ENCODE results near the gene MIPOL1. TPM values are rescaled to one million over a fixed set of nuclear protein-coding genes. Genes with fewer than 3 reads are reported as not detected.

MIPOL1 gene
- total and polyA plus RNA-seq, 3 donors from 2014 or later, result 9.0 to 38.8 (median 31.6) TPM

DNA sequence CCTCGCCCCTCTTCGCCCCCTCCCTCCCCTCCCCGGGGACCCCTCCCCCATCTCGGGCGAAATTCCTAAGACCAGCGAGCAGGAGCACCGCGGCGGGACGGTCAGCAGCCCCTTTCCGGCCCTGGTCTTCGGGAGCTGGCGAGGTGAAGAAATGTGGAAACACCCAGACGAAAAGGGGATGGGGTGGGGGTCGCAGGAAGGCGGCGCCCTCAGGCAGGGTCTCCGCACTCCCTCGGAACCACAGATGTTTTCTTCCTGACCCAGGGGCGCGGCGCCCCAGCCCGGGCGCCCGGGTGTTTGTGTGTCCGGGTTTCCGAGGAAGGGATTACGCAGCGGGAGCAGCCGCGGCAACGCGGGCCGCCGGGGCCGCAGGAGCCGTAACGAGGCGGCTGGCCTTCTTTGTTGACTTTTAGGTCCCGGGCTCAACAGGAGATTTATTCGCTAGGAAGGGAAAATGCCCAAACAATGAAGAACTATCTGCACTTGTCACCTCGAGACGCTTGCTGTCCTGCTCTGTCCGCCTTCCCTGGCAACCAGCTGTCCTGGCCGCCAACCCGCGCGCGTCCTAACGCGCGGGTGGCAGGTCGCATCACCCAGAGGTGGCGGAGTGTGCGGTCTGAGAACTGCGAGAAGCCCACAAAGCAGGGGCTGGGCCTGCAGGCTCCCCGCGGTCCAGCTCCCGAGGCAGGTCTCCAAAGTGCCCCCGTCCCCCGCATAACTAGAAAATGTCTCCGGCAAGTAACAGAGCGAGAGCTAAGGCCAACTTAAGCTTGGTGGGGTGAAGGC is 390.3 kb downstream of the MIPOL1 start:
- Histone ChIP-seq H3K4me3 (peak overlapping the region in 1 of 2 donors; percentile 48), H3K36me3 (ENCODE audit: low read depth, missing control alignments) (no peaks in the 10 kb centered on the region), H3K27ac (no peak overlapping the region), H3K9me3 (no peaks in the 10 kb centered on the region), H3K27me3 (peaks cover 10% of the 10 kb centered on the region), H3K4me1 (no peaks in the 10 kb centered on the region)
- WGBS, 2 donors, result 6 to 8% methylated on average over 36 to 63 of the region's 63 CpGs
- TF ChIP-seq POLR2A (IDR thresholded peaks at IDR 0.05), result no peak
- TF ChIP-seq, protein P1, sequence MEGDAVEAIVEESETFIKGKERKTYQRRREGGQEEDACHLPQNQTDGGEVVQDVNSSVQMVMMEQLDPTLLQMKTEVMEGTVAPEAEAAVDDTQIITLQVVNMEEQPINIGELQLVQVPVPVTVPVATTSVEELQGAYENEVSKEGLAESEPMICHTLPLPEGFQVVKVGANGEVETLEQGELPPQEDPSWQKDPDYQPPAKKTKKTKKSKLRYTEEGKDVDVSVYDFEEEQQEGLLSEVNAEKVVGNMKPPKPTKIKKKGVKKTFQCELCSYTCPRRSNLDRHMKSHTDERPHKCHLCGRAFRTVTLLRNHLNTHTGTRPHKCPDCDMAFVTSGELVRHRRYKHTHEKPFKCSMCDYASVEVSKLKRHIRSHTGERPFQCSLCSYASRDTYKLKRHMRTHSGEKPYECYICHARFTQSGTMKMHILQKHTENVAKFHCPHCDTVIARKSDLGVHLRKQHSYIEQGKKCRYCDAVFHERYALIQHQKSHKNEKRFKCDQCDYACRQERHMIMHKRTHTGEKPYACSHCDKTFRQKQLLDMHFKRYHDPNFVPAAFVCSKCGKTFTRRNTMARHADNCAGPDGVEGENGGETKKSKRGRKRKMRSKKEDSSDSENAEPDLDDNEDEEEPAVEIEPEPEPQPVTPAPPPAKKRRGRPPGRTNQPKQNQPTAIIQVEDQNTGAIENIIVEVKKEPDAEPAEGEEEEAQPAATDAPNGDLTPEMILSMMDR (IDR thresholded peaks at IDR 0.05), result no peak
- DNase-seq, result no peak
- intact Hi-C loops (cut with DNase I; ENCODE audit: low total_unique reads), result no loop called here

DNA sequence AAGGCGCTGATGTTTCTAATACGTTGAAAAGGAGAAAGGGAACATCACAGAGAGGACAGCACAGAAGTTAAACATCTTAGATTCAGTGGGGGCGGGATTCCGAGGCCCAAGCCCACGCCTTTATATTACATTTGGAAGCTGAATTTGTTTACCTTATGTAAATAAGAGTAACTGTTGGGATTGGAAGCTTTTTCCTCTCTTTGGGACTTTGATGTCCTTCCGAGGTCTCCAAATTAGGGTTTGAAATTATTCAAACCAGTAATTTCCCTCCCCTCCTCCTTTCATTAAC is 390.9 kb downstream of the MIPOL1 start:
- peak overlapping the region in 1 of 2 donors; percentile 48 for H3K4me3 ChIP-seq
- no peak for DNase-seq
- intact Hi-C loops (cut with DNase I; ENCODE audit: low total_unique reads), result no loop called here
- peaks cover 10% of the 10 kb centered on the region for H3K27me3 ChIP-seq
- H3K4me1 ChIP-seq, result no peaks in the 10 kb centered on the region
- H3K9me3 ChIP-seq, result no peaks in the 10 kb centered on the region
- TF ChIP-seq, protein P1 (IDR thresholded peaks at IDR 0.05), result no peak
- no peak for TF ChIP-seq POLR2A (IDR thresholded peaks at IDR 0.05)
- H3K36me3 ChIP-seq (ENCODE audit: low read depth, missing control alignments), result no peaks in the 10 kb centered on the region
- WGBS, 2 donors, result 22 to 30% methylated on average over 6 of the region's 6 CpGs
- H3K27ac ChIP-seq, result no peak overlapping the region

DNA sequence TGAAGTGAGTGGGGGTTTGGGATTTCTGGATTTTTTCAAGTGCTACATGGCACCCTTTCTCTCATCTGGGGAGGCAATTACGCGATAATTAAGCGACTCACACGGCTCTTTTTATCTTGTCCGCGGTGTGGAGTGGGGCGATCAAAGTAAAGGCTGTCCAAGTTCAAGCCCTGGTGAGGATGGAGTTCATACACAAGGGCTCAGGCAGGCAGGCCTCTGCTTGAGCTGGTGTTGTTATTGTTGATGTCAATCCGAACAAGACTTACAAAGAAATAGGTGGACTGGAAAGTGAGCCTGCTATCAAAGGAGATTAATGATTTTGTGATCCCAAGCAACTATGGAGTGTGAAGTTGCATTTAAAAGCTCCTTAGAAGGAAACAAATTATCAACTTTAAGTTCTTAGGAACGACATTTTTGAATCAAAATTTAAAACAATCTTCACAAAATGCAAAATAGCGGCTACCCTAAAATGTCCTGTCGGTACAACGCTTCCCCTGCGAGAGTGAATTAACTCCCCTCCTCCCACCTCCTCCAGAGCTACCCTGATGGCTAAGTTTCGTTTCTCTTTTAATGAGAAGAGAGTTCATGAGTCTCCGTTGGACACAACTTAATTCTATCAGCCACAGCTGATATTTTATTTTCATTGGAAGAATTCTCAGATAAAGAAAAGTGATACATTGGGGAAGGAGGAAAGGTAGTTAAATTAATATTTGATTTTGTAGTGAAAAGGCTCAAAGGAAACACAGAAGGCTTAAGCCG is 391.4 kb downstream of the MIPOL1 start:
- Histone ChIP-seq H3K4me1 (no peaks in the 10 kb centered on the region), H3K36me3 (ENCODE audit: low read depth, missing control alignments) (no peaks in the 10 kb centered on the region), H3K27ac (no peak overlapping the region), H3K9me3 (no peaks in the 10 kb centered on the region), H3K27me3 (peaks cover 10% of the 10 kb centered on the region), H3K4me3 (no peak overlapping the region)
- intact Hi-C loops (cut with DNase I; ENCODE audit: low total_unique reads), result no loop called here
- TF ChIP-seq, protein P1 (IDR thresholded peaks at IDR 0.05), result no peak
- no peak for TF ChIP-seq POLR2A (IDR thresholded peaks at IDR 0.05)
- 15 to 26% methylated on average over 16 of the region's 16 CpGs for WGBS, 2 donors
- no peak for DNase-seq

DNA sequence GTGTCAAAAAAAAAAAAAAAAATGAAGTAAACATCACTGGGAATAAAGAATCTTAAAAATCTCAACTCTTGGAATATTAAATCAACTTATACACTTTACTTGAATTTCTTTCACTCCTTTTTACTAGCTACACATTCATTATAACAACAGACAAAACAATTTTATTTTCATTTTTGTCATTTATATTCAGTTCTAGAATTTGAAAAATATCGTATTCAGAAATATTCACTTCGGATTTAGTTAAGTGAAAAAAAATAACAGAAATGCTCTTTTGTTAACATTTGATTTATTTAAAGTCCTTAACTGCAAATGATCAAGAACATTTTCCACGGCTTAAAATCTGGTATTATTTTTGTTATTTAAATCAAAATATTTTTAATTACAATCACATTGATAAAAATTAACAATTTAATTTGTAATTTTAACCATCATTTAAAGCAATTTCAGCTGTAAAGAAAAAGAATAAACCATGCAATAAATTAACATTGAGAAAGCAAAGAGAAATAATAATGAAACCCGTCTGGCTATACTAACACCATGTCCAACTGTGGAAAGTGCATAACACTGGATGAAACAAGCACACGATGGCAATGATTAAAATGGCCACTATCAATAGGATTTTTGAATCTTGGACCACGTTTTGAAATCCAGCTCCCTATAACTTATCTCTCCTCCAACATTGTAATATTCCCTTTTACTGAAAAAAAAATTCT is 392.1 kb downstream of the MIPOL1 start:
- WGBS, 2 donors, result 24 to 30% methylated on average over 6 of the region's 6 CpGs
- H3K27me3 ChIP-seq, result peaks cover 10% of the 10 kb centered on the region
- DNase-seq, result no peak
- intact Hi-C loops (cut with DNase I; ENCODE audit: low total_unique reads), result loop anchor here (10.0 kb wide), 1 partner anchor 335 kb away; no protein-coding TSS in a partner anchor
- H3K9me3 ChIP-seq, result no peaks in the 10 kb centered on the region
- no peaks in the 10 kb centered on the region for H3K36me3 ChIP-seq (ENCODE audit: low read depth, missing control alignments)
- no peak overlapping the region for H3K27ac ChIP-seq
- H3K4me1 ChIP-seq, result no peaks in the 10 kb centered on the region
- TF ChIP-seq POLR2A (IDR thresholded peaks at IDR 0.05), result no peak
- TF ChIP-seq, protein P1 (IDR thresholded peaks at IDR 0.05), result no peak
- no peak overlapping the region for H3K4me3 ChIP-seq
